Keratinocyte (primary cell): ENCODE results near the gene NDNF. TPM values are rescaled to one million over a fixed set of nuclear protein-coding genes. Genes with fewer than 3 reads are reported as not detected.

Experiments
- DNase-seq: peaks from one replicate; pipeline ENCODE4 v3.0.0-alpha.2; 2011; ENCODE audit warnings: low read depth, missing footprints, low spot score
- FAIRE-seq: peaks from 2 replicates; lab custom pipeline; 2011; peaks lifted over from hg19 to GRCh38; lab: Jason Lieb, UNC
- H2AFZ ChIP-seq: 2 replicates; pipeline ENCODE4 v1.6.0; 2012; ENCODE audit warnings: low read length, control low read depth, inconsistent platforms; ENCODE audit not compliant: control insufficient read depth
- H3K27ac ChIP-seq: 2 replicates; pipeline ENCODE4 v1.5.1; 2011; ENCODE audit warnings: low read length; ENCODE audit not compliant: control insufficient read depth, insufficient read depth
- H3K27me3 ChIP-seq: 3 replicates; pipeline ENCODE4 v1.6.0; 2011; ENCODE audit warnings: low read length; ENCODE audit not compliant: control insufficient read depth, insufficient read depth; ENCODE audit errors: extremely low read depth
- H3K36me3 ChIP-seq, 2 experiments: 2 replicates in 1 of 2; 3 replicates in 1 of 2; pipeline ENCODE4 v1.5.1; 2011; ENCODE audit warnings: low read length in 2 of 2, mild to moderate bottlenecking in 1 of 2; ENCODE audit not compliant: control insufficient read depth in 2 of 2, insufficient read depth in 2 of 2; ENCODE audit errors: extremely low read depth in 1 of 2
- H3K4me1 ChIP-seq: 3 replicates; pipeline ENCODE4 v1.5.1; 2011; ENCODE audit warnings: low read length; ENCODE audit not compliant: control insufficient read depth, insufficient read depth; ENCODE audit errors: extremely low read depth
- H3K4me2 ChIP-seq: 3 replicates; pipeline ENCODE4 v1.6.0; 2011; ENCODE audit warnings: low read depth, low read length; ENCODE audit not compliant: control insufficient read depth, insufficient read depth; ENCODE audit errors: extremely low read depth
- H3K4me3 ChIP-seq, 3 experiments: fragments of 200-600 bp in 1 of 3; sonication (generic) in 1 of 3; 2 replicates in 2 of 3; 3 replicates in 1 of 3; pipeline ENCODE4 v1.5.1; 2011 to 2016; ENCODE audit warnings: low read length in 3 of 3, mild to moderate bottlenecking in 3 of 3, control low read depth in 2 of 3, inconsistent platforms in 1 of 3, low read depth in 1 of 3, mixed read lengths in 1 of 3, mixed run types in 1 of 3, moderate library complexity in 1 of 3; ENCODE audit not compliant: control insufficient read depth in 2 of 3, insufficient read depth in 2 of 3; ENCODE audit errors: extremely low read depth in 1 of 3
- H3K79me2 ChIP-seq: 2 replicates; pipeline ENCODE4 v1.6.0; 2012; ENCODE audit warnings: low read length; ENCODE audit not compliant: control insufficient read depth, insufficient read depth
- H3K9ac ChIP-seq: 3 replicates; pipeline ENCODE4 v1.6.0; 2011; ENCODE audit warnings: low read length; ENCODE audit not compliant: control insufficient read depth, insufficient read depth; ENCODE audit errors: extremely low read depth
- H3K9me1 ChIP-seq: 3 replicates; pipeline ENCODE4 v1.6.0; 2011; ENCODE audit warnings: low read length; ENCODE audit not compliant: control insufficient read depth, insufficient read depth; ENCODE audit errors: extremely low read depth
- H3K9me3 ChIP-seq: 2 replicates; pipeline ENCODE4 v1.5.1; 2012; ENCODE audit warnings: low read depth, low read length; ENCODE audit not compliant: control insufficient read depth
- H4K20me1 ChIP-seq: 3 replicates; pipeline ENCODE4 v1.6.0; 2011; ENCODE audit warnings: low read length; ENCODE audit not compliant: control insufficient read depth, insufficient read depth; ENCODE audit errors: extremely low read depth
- CTCF ChIP-seq, 3 experiments: IDR thresholded peaks in 1 of 3; conservative IDR thresholded peaks in 1 of 3; optimal IDR thresholded peaks in 1 of 3; 2 replicates in 2 of 3; 3 replicates in 1 of 3; pipeline versions ENCODE3 to v1.5.1; 2011; ENCODE audit warnings: low read length in 3 of 3, mild to moderate bottlenecking in 3 of 3, moderate library complexity in 2 of 3, control low read depth in 1 of 3, inconsistent platforms in 1 of 3; ENCODE audit not compliant: insufficient read depth in 2 of 3; ENCODE audit errors: extremely low read depth in 1 of 3
- EZH2 ChIP-seq: IDR thresholded peaks from one replicate; pipeline ENCODE4 v1.6.1; 2012; ENCODE audit warnings: inconsistent platforms, mild to moderate bottlenecking, low read length, moderate library complexity
- dilution Hi-C: fragments of 300-500 bp; cut with MboI; formaldehyde crosslinking; loops from one replicate; pipeline ENCODE4 v1.7.0; 2020; ENCODE audit warnings: low sequenced_read_pairs; ENCODE audit not compliant: extremely low pct_ligation_motif_present
- polyA plus RNA-seq, 5 experiments: library from polyadenylated mRNA; depleted of rRNA in 3 of 5; stranded (reverse) in 3 of 5; stranded (forward) in 1 of 5; unstranded in 1 of 5; fragments of >200 nt; gene quantifications; 1 replicate in 1 of 5; 2 replicates in 3 of 5; 3 replicates in 1 of 5; pipeline versions ENCODE4 v1.2.1 to v1.2.3, GENCODE V29; 2011 to 2012; ENCODE audit warnings: missing spikeins in 2 of 5, low read depth in 1 of 5, low replicate concordance in 1 of 5

Gene NDNF
- polyA plus RNA-seq, 1 donor (not counting 4 experiments of a cell fraction or from before 2014, with no cell fraction given): not detected

- Histone ChIP-seq H3K36me3 (no peaks in the 10 kb centered on the region), H3K79me2 (no peaks in the 10 kb centered on the region), H3K27ac (no peak overlapping the region), H2AFZ (no peak overlapping the region), H3K4me2 (no peak overlapping the region), H3K4me3 (no peak overlapping the region), H3K9me1 (no peaks in the 10 kb centered on the region), H3K27me3 (peaks cover 52% of the 10 kb centered on the region), H4K20me1 (no peaks in the 10 kb centered on the region), H3K9me3 (no peaks in the 10 kb centered on the region), H3K9ac (no peak overlapping the region), H3K4me1 (peaks cover 8% of the 10 kb centered on the region)
- no peak for TF ChIP-seq CTCF (optimal IDR thresholded peaks at IDR 0.05 in 1 of 3, IDR thresholded peaks at IDR 0.05 in 1 of 3, conservative IDR thresholded peaks at IDR 0.05 in 1 of 3; ENCODE audit: extremely low read depth in 1 of 3, insufficient read depth in 2 of 3, low read length in 3 of 3)
- TF ChIP-seq EZH2: no peak
- dilution Hi-C loops: no loop called here
- FAIRE-seq (no peak), DNase-seq (no peak)
Measured at GRCh38 chr4:121070274-121070673, 2.1 kb downstream of the NDNF start.

GRCh38 chr4:121069430-121069829 is 2.9 kb downstream of the NDNF start:
- Histone ChIP-seq H3K27ac (no peak overlapping the region), H3K79me2 (no peaks in the 10 kb centered on the region), H4K20me1 (no peaks in the 10 kb centered on the region), H3K4me3 (no peak overlapping the region), H3K9me1 (no peaks in the 10 kb centered on the region), H2AFZ (no peak overlapping the region), H3K27me3 (peaks cover 46% of the 10 kb centered on the region), H3K4me2 (no peak overlapping the region), H3K9me3 (no peaks in the 10 kb centered on the region), H3K4me1 (peaks cover 8% of the 10 kb centered on the region), H3K9ac (no peak overlapping the region), H3K36me3 (no peaks in the 10 kb centered on the region)
- dilution Hi-C loops: no loop called here
- TF ChIP-seq CTCF (optimal IDR thresholded peaks at IDR 0.05 in 1 of 3, IDR thresholded peaks at IDR 0.05 in 1 of 3, conservative IDR thresholded peaks at IDR 0.05 in 1 of 3; ENCODE audit: extremely low read depth in 1 of 3, insufficient read depth in 2 of 3, low read length in 3 of 3) (no peak), EZH2 (no peak)
- FAIRE-seq (no peak), DNase-seq (no peak)
